Hepatocyte (in vitro differentiated cells): ENCODE measurements around the gene AGBL5.

Experiments used
- EZH2 ChIP-seq: fragments of 200-600 bp; sonication (generic); IDR thresholded peaks from 2 replicates; pipeline ENCODE4 v1.6.1; 2016; ENCODE audit warnings: antibody characterized with exemption, mild to moderate bottlenecking, borderline replicate concordance
- EZH2phosphoT487 ChIP-seq: fragments of 200-600 bp; sonication (generic); IDR thresholded peaks from one replicate; pipeline ENCODE4 v1.6.1; 2018; ENCODE audit warnings: antibody characterized with exemption, mild to moderate bottlenecking, low read depth, moderate library complexity; ENCODE audit not compliant: unreplicated experiment, severe bottlenecking
- TF ChIP-seq, protein P1 (sequence below): fragments of 200-600 bp; sonication (generic); IDR thresholded peaks from 2 replicates; pipeline ENCODE4 v1.5.1; 2016; ENCODE audit warnings: antibody characterized with exemption, mild to moderate bottlenecking; ENCODE audit not compliant: poor library complexity

DNA sequence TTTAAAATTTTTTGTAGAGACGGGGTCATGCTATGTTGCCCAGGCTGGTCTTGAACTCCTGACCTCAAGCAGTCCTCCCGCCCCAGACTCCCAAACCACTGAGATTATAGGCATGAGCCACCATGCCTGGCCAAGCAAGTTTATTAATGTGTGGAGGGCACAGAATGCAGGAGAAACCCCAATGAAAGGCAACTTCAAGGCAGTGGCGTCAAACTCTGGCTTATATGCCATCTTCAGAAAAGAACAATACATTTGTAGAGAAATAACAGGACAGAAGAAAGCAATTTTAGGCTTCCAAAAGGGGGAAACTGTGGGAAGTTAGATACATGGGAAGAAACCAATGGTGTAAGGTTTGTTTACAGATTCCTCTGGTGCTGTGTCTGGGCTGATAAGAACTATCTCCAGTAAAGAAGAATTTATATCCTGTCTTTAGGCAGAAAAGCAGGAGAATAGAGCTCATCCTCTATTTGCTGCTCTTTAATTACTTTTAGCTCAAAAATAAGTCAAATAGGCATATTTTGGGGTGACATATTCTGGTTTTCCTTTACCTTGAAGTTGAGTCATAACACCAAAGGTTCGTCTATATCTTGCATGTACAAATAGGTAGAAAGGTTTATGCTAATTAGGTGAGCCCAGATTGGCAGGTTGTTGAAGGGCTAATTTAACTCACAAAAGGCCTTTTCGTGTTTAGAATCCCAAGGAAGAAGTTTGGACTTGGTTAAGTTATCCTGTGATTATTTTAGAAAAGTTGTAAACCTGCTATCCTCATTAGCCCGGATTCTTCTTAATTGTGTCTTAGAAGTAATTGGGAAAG is 44.7 kb upstream of the AGBL5 start:
- TF ChIP-seq, protein P1, sequence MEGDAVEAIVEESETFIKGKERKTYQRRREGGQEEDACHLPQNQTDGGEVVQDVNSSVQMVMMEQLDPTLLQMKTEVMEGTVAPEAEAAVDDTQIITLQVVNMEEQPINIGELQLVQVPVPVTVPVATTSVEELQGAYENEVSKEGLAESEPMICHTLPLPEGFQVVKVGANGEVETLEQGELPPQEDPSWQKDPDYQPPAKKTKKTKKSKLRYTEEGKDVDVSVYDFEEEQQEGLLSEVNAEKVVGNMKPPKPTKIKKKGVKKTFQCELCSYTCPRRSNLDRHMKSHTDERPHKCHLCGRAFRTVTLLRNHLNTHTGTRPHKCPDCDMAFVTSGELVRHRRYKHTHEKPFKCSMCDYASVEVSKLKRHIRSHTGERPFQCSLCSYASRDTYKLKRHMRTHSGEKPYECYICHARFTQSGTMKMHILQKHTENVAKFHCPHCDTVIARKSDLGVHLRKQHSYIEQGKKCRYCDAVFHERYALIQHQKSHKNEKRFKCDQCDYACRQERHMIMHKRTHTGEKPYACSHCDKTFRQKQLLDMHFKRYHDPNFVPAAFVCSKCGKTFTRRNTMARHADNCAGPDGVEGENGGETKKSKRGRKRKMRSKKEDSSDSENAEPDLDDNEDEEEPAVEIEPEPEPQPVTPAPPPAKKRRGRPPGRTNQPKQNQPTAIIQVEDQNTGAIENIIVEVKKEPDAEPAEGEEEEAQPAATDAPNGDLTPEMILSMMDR: no peak
- no peak for TF ChIP-seq EZH2
- no peak for TF ChIP-seq EZH2phosphoT487
